Ammon's horn (tissue), 1 donor: ENCODE data around the gene SFSWAP.

ENCODE experiments used
- DNase-seq: peaks from one replicate; pipeline ENCODE4 v3.0.0-alpha.2; 2016; ENCODE audit warnings: low spot score

SFSWAP gene

DNA sequence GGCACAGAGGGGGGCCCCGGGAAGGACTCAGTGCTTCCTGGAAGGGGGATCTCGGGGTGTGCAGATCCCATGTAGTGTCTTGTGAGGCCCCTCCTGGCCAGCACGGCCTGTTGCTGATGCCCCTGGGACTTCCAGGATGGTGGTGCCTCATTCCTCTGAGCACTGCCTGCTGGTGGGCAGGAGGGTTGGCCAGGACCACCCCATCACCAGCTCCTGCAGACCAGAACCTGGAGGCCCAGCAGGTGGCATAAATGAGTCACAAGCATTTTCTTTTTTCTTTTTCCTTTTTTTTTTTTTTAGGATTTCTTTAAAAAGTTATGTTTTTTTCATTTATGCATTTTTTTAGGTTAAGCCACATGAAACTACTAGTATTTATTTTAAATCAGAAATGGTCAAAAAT is 125.3 kb downstream of the SFSWAP start:
- DNase-seq = no peak

DNA sequence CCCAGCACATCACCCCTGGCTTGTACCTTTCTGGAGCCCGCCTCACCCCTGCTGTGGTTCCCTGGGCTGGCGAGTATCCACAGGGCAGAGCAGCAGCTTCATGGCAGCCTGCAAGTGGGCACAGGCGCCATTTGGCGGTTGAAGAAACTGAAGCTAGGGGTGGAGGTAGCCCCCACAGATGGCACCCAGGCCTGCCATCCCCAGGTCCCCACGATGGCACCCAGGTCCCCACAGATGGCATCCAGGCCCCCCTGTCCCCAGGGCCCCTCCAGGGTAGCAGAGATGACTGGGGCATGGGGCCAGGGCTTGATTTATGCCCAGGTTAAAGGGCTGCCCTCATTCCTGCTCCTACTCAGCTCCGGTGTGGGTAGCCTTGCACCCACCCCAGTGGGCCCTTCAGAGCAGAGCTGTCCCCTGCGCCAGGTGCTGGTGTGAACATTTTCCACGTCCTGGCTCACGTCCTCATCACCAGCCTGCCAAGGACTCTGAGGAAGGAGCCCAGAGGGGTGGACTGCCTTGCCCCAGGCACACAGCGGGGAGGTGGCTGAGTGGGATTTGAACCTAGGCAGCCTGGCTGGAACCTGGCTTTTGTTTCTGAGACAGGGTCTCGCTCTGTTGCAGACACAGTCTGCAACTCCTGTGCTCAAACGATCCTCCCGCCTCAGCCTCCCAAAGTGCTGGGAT is 126.0 kb downstream of the SFSWAP start:
- DNase-seq = no peak

DNA sequence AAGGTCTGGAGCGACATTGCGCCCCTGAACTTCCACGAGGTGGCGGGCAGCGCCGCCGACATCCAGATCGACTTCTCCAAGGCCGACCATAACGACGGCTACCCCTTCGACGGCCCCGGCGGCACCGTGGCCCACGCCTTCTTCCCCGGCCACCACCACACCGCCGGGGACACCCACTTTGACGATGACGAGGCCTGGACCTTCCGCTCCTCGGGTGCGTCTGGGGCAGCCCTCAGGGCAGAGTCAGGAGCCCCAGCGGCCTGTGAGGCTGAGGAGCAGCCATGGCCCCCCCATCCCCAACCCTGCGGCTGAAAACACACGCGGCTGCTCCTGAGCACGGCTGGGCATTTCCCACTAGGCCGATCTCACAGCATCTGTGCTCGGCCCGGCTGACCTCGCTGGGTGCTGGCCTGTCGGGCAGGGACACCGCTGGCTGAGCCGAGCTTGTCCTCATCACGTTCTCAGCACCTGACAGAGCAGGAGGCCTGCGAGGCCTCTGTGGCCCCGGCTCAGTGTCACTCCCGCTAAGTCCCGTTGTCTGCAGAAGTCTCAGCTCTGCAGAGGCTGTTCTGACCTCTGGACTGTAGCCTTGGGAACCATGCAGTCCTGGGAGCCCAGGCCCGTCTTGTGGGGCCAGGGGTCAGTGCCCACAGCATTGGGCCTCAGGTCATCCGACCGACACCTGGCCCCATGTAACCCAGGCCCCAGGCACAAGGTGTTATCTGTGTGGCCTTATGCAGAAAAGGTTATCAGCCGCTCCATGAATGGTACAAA is 129.9 kb downstream of the SFSWAP start:
- DNase-seq = no peak

DNA sequence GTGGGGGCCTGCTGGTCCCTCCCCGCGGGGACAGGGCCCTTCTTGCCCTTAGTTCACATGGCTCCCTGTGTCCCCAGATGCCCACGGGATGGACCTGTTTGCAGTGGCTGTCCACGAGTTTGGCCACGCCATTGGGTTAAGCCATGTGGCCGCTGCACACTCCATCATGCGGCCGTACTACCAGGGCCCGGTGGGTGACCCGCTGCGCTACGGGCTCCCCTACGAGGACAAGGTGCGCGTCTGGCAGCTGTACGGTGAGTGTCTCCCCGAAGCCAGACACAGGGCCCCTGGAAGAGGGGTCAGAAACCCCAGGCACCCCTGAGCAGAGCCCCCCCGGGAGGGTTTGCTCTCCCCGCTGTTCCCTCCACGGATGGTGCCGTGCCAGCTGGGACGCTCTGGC is 130.7 kb downstream of the SFSWAP start:
- DNase-seq = no peak

DNA sequence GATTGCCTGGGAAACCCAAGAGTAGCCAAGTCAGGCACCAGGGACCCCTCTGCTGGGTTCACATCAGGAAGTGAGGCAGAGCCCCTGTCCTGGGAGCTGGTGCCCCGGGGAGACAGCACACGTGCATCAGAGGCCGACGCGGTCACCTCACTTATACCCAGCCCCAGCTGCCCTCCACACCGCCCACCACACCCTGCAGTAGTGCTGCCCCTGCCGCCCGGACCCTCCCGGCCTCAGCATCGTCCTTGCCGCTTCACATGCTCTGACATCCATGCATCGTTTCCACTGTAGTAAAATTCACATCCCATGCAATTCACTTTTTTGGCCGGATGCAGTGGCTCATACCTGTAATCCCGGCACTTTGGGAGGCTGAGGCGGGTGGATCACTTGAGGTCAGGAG is 131.3 kb downstream of the SFSWAP start:
- DNase-seq = no peak

DNA sequence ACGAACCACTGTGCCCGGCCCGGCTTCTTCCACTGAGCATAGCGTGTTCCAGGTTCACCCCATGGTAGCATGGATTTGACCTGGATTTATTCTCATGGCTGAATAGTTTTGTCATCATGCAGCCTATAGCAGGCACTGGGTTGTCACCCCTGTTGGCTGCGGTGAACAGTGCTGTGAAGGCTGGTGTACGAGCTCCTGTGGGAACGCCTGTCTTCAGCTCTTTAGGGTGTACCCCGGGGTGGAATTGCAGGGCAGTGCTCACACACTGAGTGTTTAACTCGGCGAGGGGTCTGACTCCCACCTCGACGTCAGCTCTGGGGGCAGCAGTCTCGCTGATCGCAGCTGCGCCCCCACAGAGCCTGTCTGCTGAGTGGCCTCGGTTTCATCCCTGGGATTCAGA is 132.6 kb downstream of the SFSWAP start:
- DNase-seq = no peak

DNA sequence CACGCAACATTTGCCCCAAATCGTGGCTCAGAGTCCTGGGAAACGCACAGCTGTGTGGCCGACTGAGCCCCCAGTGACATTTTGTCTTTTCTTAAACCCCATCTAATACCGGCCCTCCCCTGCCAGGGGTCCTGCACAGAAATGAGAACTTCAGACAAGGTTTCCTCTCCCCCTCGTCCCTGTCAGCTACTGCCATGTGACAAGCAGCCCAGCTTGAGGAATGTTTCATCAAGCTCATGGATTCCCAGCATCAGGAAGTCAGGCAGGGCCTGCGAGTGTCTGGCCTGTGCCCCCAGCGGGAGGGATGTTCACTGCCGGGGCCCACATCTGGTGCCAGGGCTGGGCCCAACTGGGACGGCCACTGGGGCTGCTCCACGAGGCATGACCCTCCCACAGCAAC is 133.2 kb downstream of the SFSWAP start:
- no peak for DNase-seq

DNA sequence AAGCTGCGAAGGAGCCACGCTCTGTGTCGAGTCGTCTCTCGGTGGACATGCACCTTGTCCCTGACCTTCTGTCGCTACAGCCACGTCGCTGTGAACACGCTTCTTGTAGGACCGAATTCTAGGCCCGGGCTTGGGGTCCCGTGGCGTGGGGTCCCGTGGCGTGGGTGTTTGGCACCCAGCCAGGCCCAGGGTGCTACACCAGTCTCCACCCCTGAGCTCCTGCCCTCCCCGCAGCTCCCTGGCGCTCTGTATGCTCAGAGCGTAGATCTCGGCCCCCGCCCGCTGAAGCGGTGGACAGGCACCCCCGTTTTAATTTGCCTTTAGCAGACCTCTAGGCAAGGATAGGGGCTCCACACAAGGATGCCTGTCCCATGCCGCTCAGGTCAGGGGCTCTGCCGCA is 133.8 kb downstream of the SFSWAP start:
- no peak for DNase-seq

DNA sequence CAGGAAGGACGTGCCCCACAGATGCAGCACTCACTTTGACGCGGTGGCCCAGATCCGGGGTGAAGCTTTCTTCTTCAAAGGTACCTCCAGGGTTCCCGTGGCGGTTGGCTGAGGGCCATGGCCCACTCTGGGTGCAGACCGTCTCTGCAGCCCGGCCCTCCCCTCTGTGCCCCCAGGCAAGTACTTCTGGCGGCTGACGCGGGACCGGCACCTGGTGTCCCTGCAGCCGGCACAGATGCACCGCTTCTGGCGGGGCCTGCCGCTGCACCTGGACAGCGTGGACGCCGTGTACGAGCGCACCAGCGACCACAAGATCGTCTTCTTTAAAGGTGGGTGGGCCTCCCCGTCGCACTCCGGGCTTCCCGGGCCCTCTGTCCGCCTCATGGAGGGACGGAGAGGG is 134.2 kb downstream of the SFSWAP start:
- no peak for DNase-seq

DNA sequence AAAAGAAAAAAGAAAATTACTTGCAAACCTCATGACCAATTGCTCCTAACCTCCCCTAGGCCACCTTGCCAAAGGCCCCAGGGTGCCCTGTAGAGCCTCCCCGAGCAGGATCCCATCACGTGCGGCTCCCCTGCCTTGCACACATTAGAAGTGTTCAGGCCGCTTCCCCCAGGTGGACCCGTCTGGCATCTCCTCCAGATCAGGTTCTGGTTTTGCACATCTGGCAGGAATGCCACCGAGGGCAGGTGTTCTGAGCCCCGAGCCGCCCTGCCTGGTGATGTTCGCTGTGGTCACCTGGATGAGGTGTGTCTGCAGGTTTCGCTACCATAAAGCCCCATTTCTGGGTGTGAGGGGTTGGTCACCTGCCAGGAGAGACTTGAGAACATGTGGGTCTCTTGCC is 136.6 kb downstream of the SFSWAP start:
- DNase-seq = no peak

DNA sequence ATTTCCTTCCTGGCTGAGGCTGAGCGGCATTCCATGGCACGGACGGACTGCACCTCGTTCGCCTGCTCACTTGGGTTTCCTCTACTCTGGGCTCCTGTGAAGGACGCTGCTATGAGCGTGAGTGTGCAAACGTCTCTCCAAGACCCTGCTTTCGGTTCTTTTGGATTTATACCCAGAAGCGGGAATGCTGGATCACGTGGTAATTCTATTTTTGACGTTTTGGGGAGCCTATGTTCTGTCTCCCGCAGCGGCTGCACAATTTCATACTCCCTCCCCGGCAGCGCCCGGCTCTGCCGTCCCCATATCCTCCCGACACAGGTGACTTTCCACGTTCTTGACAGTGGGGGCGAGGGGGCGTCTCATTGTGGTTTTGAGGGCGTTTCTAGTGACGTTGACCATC is 137.9 kb downstream of the SFSWAP start:
- no peak for DNase-seq
